Parathyroid adenoma (tissue), 2 donors: ENCODE measurements around the gene PARD3B.

ENCODE experiments used
- H2AFZ ChIP-seq: fragments of 300-600 bp; sonication (generic); one replicate; pipeline ENCODE4 v1.7.0; 2017; ENCODE audit warnings: antibody characterized with exemption, mild to moderate bottlenecking
- H3K27ac ChIP-seq: fragments of 300-600 bp; sonication (generic); one replicate; pipeline ENCODE4 v1.7.0; 2017
- H3K27me3 ChIP-seq: fragments of 300-600 bp; sonication (generic); one replicate; pipeline ENCODE4 v1.7.0; 2017; ENCODE audit warnings: low read length; ENCODE audit not compliant: control insufficient read depth, insufficient read depth
- H3K36me3 ChIP-seq: fragments of 300-600 bp; sonication (generic); one replicate; pipeline ENCODE4 v1.7.0; 2017; ENCODE audit warnings: low read length; ENCODE audit not compliant: control insufficient read depth, insufficient read depth
- H3K4me1 ChIP-seq: fragments of 300-600 bp; sonication (generic); one replicate; pipeline ENCODE4 v1.7.0; 2017; ENCODE audit warnings: control low read depth
- H3K4me2 ChIP-seq: fragments of 300-600 bp; sonication (generic); one replicate; pipeline ENCODE4 v1.7.0; 2017; ENCODE audit warnings: low read length
- H3K4me3 ChIP-seq: fragments of 300-600 bp; sonication (generic); one replicate; pipeline ENCODE4 v1.7.0; 2017; ENCODE audit warnings: low read depth, low read length
- H3K79me2 ChIP-seq: fragments of 300-600 bp; sonication (generic); one replicate; pipeline ENCODE4 v1.7.0; 2017; ENCODE audit warnings: control low read depth
- H3K9ac ChIP-seq: fragments of 300-600 bp; sonication (generic); one replicate; pipeline ENCODE4 v1.7.0; 2017; ENCODE audit warnings: mild to moderate bottlenecking
- H3K9me3 ChIP-seq: fragments of 300-600 bp; sonication (generic); one replicate; pipeline ENCODE4 v1.7.0; 2017; ENCODE audit warnings: low read length; ENCODE audit not compliant: control insufficient read depth
- CTCF ChIP-seq: fragments of 300-600 bp; sonication (generic); IDR thresholded peaks from one replicate; pipeline ENCODE4 v1.7.0; 2017; ENCODE audit warnings: antibody characterized with exemption, mild to moderate bottlenecking
- donor health status: primary hyperparathyroidism.

The PARD3B gene

GRCh38 chr2:205660521-205661124 is 1115.3 kb downstream of the PARD3B start:
- H3K36me3 ChIP-seq: no peaks in the 10 kb centered on the region
- no peak overlapping the region for H3K4me3 ChIP-seq
- H3K9ac ChIP-seq: no peak overlapping the region
- H3K4me1 ChIP-seq: no peaks in the 10 kb centered on the region
- no peak for TF ChIP-seq CTCF
- H3K79me2 ChIP-seq: no peaks in the 10 kb centered on the region
- no peak overlapping the region for H3K27ac ChIP-seq
- H3K27me3 ChIP-seq: no peaks in the 10 kb centered on the region
- no peak overlapping the region for H3K4me2 ChIP-seq
- H2AFZ ChIP-seq: no peak overlapping the region
- H3K9me3 ChIP-seq: no peaks in the 10 kb centered on the region

GRCh38 chr2:205661281-205661680 is 1116.0 kb downstream of the PARD3B start:
- H3K4me2 ChIP-seq: no peak overlapping the region
- H3K27me3 ChIP-seq: no peaks in the 10 kb centered on the region
- no peak overlapping the region for H2AFZ ChIP-seq
- H3K9me3 ChIP-seq: no peaks in the 10 kb centered on the region
- no peak for TF ChIP-seq CTCF
- no peaks in the 10 kb centered on the region for H3K36me3 ChIP-seq
- H3K27ac ChIP-seq: no peak overlapping the region
- H3K79me2 ChIP-seq: no peaks in the 10 kb centered on the region
- no peaks in the 10 kb centered on the region for H3K4me1 ChIP-seq
- no peak overlapping the region for H3K4me3 ChIP-seq
- no peak overlapping the region for H3K9ac ChIP-seq

GRCh38 chr2:205662206-205662965 is 1117.1 kb downstream of the PARD3B start:
- TF ChIP-seq CTCF: no peak

GRCh38 chr2:205665791-205666190 is 1120.5 kb downstream of the PARD3B start:
- no peaks in the 10 kb centered on the region for H3K4me1 ChIP-seq

More at GRCh38 chr2:205662206-205662965, 1117.1 kb downstream of the PARD3B start:
- no peak overlapping the region for H3K4me2 ChIP-seq
- no peak overlapping the region for H3K9ac ChIP-seq
- H3K4me1 ChIP-seq: no peaks in the 10 kb centered on the region
- H3K9me3 ChIP-seq: no peaks in the 10 kb centered on the region
- no peak overlapping the region for H3K27ac ChIP-seq
- H3K27me3 ChIP-seq: no peaks in the 10 kb centered on the region
- H3K36me3 ChIP-seq: no peaks in the 10 kb centered on the region
- H3K4me3 ChIP-seq: no peak overlapping the region
- H2AFZ ChIP-seq: no peak overlapping the region
- H3K79me2 ChIP-seq: no peaks in the 10 kb centered on the region

More at GRCh38 chr2:205665791-205666190, 1120.5 kb downstream of the PARD3B start:
- H3K27me3 ChIP-seq: no peaks in the 10 kb centered on the region
- H3K9me3 ChIP-seq: no peaks in the 10 kb centered on the region
- H2AFZ ChIP-seq: no peak overlapping the region
- TF ChIP-seq CTCF: no peak
- no peak overlapping the region for H3K27ac ChIP-seq
- no peak overlapping the region for H3K4me3 ChIP-seq
- H3K9ac ChIP-seq: no peak overlapping the region
- H3K36me3 ChIP-seq: no peaks in the 10 kb centered on the region
- H3K4me2 ChIP-seq: no peak overlapping the region
- no peaks in the 10 kb centered on the region for H3K79me2 ChIP-seq
